Esophagus muscularis mucosa (tissue), 3 donors: Measurements from ENCODE around the gene SOCS7.

Experiments
- POLR2A ChIP-seq: fragments of 450-650 bp; IDR thresholded peaks from one replicate; pipeline ENCODE4 v1.6.1; 2017; ENCODE audit warnings: antibody characterized with exemption, moderate library complexity, mild to moderate bottlenecking, low read depth
- POLR2AphosphoS5 ChIP-seq, 2 donors: sonication (generic); formaldehyde crosslinking; IDR thresholded peaks; one replicate each; pipeline ENCODE4 v1.6.1; 2017; ENCODE audit warnings: antibody characterized with exemption in 2 of 2
- TF ChIP-seq, protein P1 (sequence below), 3 experiments: fragments of 200-600 bp in 2 of 3; fragments of 450-650 bp in 1 of 3; sonication (generic) in 2 of 3; IDR thresholded peaks; one replicate each; pipeline ENCODE4 v1.5.1; 2017 to 2019; ENCODE audit warnings: antibody characterized with exemption in 3 of 3, mild to moderate bottlenecking in 2 of 3, moderate library complexity in 1 of 3

DNA sequence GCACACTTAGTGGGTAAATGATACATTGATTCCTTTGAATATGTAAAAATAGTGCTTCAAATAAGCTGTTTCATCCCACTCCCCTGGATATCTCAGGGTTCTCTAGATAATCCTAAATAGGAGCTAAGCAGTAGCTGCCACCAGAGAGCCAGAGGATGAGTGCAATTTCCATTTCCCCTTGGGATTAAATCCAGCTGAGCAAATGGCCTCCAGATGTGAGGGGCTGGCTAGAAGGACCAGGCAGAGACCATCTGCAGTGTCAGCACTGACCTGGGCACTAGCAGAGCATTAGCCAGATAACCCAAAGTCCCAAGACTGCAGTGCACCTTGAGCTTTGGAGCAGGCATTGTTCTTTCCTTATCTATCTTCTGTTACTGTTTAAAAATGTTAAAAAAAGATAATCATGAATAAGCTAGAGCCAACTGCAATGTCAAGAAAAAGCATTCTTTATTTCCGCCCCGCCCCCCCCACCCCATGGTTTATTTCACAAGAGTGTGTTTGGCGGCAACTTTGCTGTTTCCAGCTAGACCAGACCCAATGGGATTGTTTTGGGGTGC, 27.4 kb upstream of the SOCS7 start:
- no peak for TF ChIP-seq POLR2A
- TF ChIP-seq, protein P1, sequence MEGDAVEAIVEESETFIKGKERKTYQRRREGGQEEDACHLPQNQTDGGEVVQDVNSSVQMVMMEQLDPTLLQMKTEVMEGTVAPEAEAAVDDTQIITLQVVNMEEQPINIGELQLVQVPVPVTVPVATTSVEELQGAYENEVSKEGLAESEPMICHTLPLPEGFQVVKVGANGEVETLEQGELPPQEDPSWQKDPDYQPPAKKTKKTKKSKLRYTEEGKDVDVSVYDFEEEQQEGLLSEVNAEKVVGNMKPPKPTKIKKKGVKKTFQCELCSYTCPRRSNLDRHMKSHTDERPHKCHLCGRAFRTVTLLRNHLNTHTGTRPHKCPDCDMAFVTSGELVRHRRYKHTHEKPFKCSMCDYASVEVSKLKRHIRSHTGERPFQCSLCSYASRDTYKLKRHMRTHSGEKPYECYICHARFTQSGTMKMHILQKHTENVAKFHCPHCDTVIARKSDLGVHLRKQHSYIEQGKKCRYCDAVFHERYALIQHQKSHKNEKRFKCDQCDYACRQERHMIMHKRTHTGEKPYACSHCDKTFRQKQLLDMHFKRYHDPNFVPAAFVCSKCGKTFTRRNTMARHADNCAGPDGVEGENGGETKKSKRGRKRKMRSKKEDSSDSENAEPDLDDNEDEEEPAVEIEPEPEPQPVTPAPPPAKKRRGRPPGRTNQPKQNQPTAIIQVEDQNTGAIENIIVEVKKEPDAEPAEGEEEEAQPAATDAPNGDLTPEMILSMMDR (IDR thresholded peaks at IDR 0.05) = no peak
- no peak for TF ChIP-seq POLR2AphosphoS5 (IDR thresholded peaks at IDR 0.05)
